ENCODE results near the gene ERG. TPM values are rescaled to one million over a fixed set of nuclear protein-coding genes. Genes with fewer than 3 reads are reported as not detected.

Gene ERG
- total RNA-seq, 1 experiment from 2014 or later = not detected

DNA sequence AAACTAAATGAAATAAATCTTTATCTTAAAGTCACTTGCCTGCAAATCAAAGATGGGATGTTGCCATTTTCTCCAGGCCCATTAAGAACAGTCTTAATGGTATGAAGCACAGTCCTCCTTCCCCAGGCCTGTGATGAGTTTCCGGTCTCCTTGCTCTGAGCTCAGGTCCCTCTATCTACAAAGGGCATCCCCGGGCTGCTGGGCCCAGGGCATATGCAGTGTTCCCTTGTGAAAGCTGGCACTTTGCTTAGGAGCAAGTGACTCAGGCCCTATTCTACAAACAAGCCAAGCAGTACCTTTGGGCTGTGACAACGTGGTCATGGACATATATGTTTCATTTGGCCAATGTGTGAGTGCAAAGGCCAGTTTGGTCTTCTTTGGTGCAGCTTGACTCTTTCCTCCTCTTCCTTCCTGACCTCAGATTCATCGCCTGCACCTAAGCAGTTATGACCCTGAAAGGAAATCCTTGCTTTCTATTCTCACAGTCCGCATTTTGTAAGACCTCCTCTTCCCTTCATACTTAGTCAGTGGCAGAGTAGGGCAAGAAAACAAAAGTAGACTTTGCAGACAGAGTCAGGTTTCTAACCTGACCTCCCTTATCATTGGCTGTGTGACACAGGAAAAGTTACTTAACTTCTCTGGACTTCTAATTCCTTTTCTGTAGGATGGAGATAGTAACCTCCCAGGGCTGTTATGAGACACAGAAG is 109.5 kb downstream of the ERG start:
- no peak overlapping the region for H3K27ac Mint-ChIP-seq (ENCODE audit: unreplicated experiment)
- no peaks in the 10 kb centered on the region for H3K4me1 Mint-ChIP-seq (ENCODE audit: low read depth, unreplicated experiment)
- CTCF ChIA-PET = no interaction called here
- H3K36me3 Mint-ChIP-seq (ENCODE audit: insufficient read depth, unreplicated experiment) = no peaks in the 10 kb centered on the region
- H3K4me3 Mint-ChIP-seq (ENCODE audit: low read depth, unreplicated experiment) = no peak overlapping the region
- DNase-seq = no peak
- H3K27me3 Mint-ChIP-seq (ENCODE audit: unreplicated experiment) = peaks cover 74% of the 10 kb centered on the region
- H3K9me3 Mint-ChIP-seq (ENCODE audit: low read depth, unreplicated experiment) = no peaks in the 10 kb centered on the region
- no TSS peak for BruUV-seq (replicated peaks)
- TF ChIP-seq, protein P1, sequence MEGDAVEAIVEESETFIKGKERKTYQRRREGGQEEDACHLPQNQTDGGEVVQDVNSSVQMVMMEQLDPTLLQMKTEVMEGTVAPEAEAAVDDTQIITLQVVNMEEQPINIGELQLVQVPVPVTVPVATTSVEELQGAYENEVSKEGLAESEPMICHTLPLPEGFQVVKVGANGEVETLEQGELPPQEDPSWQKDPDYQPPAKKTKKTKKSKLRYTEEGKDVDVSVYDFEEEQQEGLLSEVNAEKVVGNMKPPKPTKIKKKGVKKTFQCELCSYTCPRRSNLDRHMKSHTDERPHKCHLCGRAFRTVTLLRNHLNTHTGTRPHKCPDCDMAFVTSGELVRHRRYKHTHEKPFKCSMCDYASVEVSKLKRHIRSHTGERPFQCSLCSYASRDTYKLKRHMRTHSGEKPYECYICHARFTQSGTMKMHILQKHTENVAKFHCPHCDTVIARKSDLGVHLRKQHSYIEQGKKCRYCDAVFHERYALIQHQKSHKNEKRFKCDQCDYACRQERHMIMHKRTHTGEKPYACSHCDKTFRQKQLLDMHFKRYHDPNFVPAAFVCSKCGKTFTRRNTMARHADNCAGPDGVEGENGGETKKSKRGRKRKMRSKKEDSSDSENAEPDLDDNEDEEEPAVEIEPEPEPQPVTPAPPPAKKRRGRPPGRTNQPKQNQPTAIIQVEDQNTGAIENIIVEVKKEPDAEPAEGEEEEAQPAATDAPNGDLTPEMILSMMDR (IDR thresholded peaks at IDR 0.05; ENCODE audit: unreplicated experiment) = no peak
- intact Hi-C loops (cut with micrococcal nuclease; ENCODE audit: unreplicated experiment) = no loop called here

GRCh38 chr21:38388203-38388602 is 110.1 kb downstream of the ERG start:
- Mint-ChIP-seq H3K27ac (ENCODE audit: unreplicated experiment) (no peak overlapping the region), H3K36me3 (ENCODE audit: insufficient read depth, unreplicated experiment) (no peaks in the 10 kb centered on the region), H3K27me3 (ENCODE audit: unreplicated experiment) (peaks cover 74% of the 10 kb centered on the region), H3K4me3 (ENCODE audit: low read depth, unreplicated experiment) (no peak overlapping the region), H3K4me1 (ENCODE audit: low read depth, unreplicated experiment) (no peaks in the 10 kb centered on the region), H3K9me3 (ENCODE audit: low read depth, unreplicated experiment) (no peaks in the 10 kb centered on the region)
- BruUV-seq (replicated peaks) = no TSS peak
- CTCF ChIA-PET = no interaction called here
- intact Hi-C loops (cut with micrococcal nuclease; ENCODE audit: unreplicated experiment) = no loop called here
- TF ChIP-seq, protein P1 (IDR thresholded peaks at IDR 0.05; ENCODE audit: unreplicated experiment) = no peak
- no peak for DNase-seq

- BruUV-seq (replicated peaks) = no TSS peak
- intact Hi-C loops (cut with micrococcal nuclease; ENCODE audit: unreplicated experiment) = no loop called here
These were observed 111.3 kb downstream of the ERG start for GRCh38 chr21:38386967-38387366.

DNA sequence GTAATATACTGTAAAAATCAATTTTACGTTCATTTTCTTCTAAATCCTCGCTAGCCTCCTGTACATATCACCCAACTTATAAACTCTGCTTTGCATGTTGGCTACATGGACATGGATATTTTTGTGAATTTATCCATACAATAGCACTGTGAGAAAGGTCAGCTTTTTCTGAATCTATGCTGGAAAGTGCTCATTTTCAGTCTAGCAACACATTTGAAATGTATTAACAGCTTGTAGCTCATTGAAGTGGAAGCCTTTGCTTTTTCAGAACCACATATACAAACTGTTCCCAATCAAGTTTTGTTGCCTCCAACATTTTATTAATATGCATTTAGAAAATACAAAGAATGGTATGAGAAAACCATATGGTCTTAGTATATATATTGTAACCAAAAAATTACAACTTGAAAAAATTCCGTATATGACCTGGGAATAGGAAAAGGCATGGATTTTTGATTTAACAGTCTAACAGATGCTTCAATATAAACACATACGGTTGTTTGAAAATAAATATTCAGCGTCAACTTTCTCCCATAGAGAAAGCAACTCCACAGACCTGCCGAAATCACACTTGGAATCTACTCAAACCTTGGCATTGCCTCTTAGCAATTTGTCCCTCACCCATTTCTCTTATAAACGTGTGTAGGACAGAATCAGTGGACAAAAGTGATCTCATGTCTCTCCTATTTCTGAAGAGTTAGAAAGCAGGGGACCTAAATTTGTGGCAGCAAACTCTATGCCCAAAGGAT is 112.7 kb downstream of the ERG start:
- Mint-ChIP-seq H3K9me3 (ENCODE audit: low read depth, unreplicated experiment) (no peaks in the 10 kb centered on the region), H3K4me3 (ENCODE audit: low read depth, unreplicated experiment) (no peak overlapping the region), H3K27me3 (ENCODE audit: unreplicated experiment) (peaks cover 75% of the 10 kb centered on the region), H3K36me3 (ENCODE audit: insufficient read depth, unreplicated experiment) (no peaks in the 10 kb centered on the region), H3K4me1 (ENCODE audit: low read depth, unreplicated experiment) (no peaks in the 10 kb centered on the region), H3K27ac (ENCODE audit: unreplicated experiment) (no peak overlapping the region)
- DNase-seq = no peak
- intact Hi-C loops (cut with micrococcal nuclease; ENCODE audit: unreplicated experiment) = no loop called here
- no TSS peak for BruUV-seq (replicated peaks)
- TF ChIP-seq, protein P1 (IDR thresholded peaks at IDR 0.05; ENCODE audit: unreplicated experiment) = no peak
- CTCF ChIA-PET = no interaction called here

More at GRCh38 chr21:38386967-38387366, 111.3 kb downstream of the ERG start:
- no peak overlapping the region for H3K27ac Mint-ChIP-seq (ENCODE audit: unreplicated experiment)
- H3K9me3 Mint-ChIP-seq (ENCODE audit: low read depth, unreplicated experiment) = no peaks in the 10 kb centered on the region
- H3K4me3 Mint-ChIP-seq (ENCODE audit: low read depth, unreplicated experiment) = no peak overlapping the region
- no peaks in the 10 kb centered on the region for H3K4me1 Mint-ChIP-seq (ENCODE audit: low read depth, unreplicated experiment)
- DNase-seq = no peak
- CTCF ChIA-PET = no interaction called here
- TF ChIP-seq, protein P1 (IDR thresholded peaks at IDR 0.05; ENCODE audit: unreplicated experiment) = no peak
- H3K27me3 Mint-ChIP-seq (ENCODE audit: unreplicated experiment) = peaks cover 74% of the 10 kb centered on the region
- no peaks in the 10 kb centered on the region for H3K36me3 Mint-ChIP-seq (ENCODE audit: insufficient read depth, unreplicated experiment)

All from Calu3 (cell line).